ENCODE data around the gene SOCS7.
A peak's percentile ranks its signal among the peaks of the same experiment; 100 is the strongest.

SOCS7 gene

DNA sequence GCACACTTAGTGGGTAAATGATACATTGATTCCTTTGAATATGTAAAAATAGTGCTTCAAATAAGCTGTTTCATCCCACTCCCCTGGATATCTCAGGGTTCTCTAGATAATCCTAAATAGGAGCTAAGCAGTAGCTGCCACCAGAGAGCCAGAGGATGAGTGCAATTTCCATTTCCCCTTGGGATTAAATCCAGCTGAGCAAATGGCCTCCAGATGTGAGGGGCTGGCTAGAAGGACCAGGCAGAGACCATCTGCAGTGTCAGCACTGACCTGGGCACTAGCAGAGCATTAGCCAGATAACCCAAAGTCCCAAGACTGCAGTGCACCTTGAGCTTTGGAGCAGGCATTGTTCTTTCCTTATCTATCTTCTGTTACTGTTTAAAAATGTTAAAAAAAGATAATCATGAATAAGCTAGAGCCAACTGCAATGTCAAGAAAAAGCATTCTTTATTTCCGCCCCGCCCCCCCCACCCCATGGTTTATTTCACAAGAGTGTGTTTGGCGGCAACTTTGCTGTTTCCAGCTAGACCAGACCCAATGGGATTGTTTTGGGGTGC, 27.4 kb upstream of the SOCS7 start:
- TF ChIP-seq, protein P1, sequence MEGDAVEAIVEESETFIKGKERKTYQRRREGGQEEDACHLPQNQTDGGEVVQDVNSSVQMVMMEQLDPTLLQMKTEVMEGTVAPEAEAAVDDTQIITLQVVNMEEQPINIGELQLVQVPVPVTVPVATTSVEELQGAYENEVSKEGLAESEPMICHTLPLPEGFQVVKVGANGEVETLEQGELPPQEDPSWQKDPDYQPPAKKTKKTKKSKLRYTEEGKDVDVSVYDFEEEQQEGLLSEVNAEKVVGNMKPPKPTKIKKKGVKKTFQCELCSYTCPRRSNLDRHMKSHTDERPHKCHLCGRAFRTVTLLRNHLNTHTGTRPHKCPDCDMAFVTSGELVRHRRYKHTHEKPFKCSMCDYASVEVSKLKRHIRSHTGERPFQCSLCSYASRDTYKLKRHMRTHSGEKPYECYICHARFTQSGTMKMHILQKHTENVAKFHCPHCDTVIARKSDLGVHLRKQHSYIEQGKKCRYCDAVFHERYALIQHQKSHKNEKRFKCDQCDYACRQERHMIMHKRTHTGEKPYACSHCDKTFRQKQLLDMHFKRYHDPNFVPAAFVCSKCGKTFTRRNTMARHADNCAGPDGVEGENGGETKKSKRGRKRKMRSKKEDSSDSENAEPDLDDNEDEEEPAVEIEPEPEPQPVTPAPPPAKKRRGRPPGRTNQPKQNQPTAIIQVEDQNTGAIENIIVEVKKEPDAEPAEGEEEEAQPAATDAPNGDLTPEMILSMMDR (conservative IDR thresholded peaks at IDR 0.05; ENCODE audit: control insufficient read depth, insufficient read depth, low read depth, low read length): no peak
- H3K4me3 ChIP-seq (ENCODE audit: control insufficient read depth, low read depth, low read length): no peak overlapping the region
- DNase-seq (ENCODE audit: low read depth): peak; percentile 30

DNA sequence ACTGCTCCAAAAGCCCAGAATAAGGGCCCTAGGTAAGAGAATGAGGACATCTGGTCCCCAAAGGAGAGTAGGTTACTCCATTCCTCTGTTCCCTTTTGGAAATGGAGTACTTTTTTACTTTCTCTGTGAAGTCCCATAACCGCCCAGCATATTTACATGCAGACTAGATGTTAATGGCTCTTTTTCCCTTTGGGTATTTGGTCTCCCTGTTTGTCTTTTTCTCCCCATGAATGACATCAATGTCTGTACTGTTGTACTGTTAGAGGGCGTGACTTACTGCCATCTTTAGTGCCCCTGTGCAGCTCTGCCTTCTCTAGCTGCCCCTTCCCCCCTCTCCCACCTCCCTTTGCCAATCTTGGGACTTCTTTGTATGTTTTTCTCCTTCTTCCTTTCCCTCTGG, 26.9 kb upstream of the SOCS7 start:
- H3K4me3 ChIP-seq (ENCODE audit: control insufficient read depth, low read depth, low read length): no peak overlapping the region
- no peak for DNase-seq (ENCODE audit: low read depth)
- TF ChIP-seq, protein P1 (conservative IDR thresholded peaks at IDR 0.05; ENCODE audit: control insufficient read depth, insufficient read depth, low read depth, low read length): no peak

DNA sequence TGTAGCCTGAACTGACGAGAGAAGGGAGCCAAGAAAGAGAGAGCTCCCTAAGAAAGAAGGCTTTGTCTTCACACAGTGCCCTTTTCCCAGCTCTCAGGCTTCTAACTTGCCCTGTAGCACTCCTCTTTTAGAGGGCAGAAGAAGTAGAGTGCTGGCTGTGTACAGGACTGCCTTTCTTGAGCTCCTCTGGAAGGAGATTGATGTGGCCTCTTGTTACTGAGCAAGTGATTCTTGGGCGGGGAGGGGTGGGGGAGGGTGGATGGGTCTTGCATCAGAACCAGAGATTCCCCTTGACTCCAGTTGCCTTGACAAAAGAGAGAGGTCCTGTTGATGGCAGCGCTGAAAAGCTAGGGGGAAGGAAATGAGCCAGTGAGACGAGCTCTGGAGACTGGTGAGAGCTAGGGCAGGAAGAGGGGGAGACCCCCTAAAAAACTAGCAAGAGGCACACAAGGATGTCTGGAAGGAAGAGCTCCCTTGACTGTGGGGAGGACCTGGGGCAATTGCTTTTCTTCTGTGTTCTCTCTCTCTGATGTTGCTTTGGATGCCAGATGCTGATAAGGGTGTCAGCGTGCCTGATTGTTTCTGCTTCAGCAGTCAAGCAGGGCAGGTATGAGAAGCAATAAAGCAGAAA, 26.3 kb upstream of the SOCS7 start:
- H3K4me3 ChIP-seq (ENCODE audit: control insufficient read depth, low read depth, low read length): no peak overlapping the region
- DNase-seq (ENCODE audit: low read depth): no peak
- TF ChIP-seq, protein P1 (conservative IDR thresholded peaks at IDR 0.05; ENCODE audit: control insufficient read depth, insufficient read depth, low read depth, low read length): no peak

DNA sequence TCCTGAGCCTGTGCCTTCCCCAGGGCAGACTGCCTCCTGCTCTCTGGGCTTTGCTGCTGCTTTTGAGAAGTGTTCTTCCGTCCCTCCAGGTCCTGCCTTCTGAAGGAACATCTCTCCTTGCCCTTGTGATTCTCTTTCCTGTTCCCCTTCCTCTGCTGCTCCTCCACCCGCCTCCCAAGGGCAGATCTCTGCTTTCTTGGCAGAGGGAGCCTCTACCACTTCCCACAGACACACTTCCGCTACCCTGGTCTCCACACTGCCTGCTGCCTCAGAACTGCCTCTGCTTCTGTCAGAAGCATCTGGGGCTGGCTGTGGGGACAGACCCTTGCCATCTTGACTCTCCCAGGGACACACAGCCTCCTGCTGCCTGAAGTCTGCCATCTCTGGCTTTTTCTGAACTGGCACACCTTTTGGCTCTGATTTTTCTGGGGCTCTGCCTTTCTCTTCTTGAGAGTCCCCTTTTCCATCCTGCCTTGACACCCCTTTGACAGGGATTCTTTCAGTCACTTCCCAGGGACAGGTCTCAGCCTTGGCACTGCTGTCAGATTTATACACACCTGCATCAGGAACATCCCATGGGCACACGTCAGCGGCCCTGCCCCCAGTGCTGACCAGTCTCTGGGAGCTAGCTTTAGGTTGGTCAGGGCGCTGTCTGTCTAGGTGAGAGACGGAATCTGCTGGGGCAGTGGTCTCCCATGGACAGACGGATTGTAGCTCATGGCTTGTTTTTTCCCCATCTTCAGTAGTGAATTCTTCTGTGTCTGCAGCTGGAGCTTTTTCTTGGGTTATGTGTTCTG, 24.4 kb upstream of the SOCS7 start:
- TF ChIP-seq, protein P1 (conservative IDR thresholded peaks at IDR 0.05; ENCODE audit: control insufficient read depth, insufficient read depth, low read depth, low read length): no peak
- H3K4me3 ChIP-seq (ENCODE audit: control insufficient read depth, low read depth, low read length): no peak overlapping the region
- DNase-seq (ENCODE audit: low read depth): no peak

DNA sequence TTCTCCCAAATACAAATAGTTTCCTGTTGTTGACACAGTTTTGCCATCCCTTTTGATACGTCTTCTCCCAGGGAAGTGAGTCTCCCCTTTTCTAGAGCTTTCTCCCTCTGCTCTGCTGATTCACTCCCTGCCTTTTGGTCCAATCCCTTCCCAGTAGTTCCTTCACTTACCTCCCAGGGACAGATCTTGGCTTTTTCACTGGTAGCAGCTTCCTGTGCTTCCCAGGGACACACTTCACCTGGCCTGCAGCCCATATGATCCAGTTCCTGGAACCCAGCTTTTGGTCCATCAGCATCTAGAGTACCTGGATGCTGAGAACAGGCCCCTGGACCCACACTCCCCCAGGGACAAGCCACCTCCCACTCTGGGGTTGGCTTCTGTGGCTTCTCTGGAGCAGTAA, 23.7 kb upstream of the SOCS7 start:
- DNase-seq (ENCODE audit: low read depth): no peak
- H3K4me3 ChIP-seq (ENCODE audit: control insufficient read depth, low read depth, low read length): no peak overlapping the region
- TF ChIP-seq, protein P1 (conservative IDR thresholded peaks at IDR 0.05; ENCODE audit: control insufficient read depth, insufficient read depth, low read depth, low read length): no peak

DNA sequence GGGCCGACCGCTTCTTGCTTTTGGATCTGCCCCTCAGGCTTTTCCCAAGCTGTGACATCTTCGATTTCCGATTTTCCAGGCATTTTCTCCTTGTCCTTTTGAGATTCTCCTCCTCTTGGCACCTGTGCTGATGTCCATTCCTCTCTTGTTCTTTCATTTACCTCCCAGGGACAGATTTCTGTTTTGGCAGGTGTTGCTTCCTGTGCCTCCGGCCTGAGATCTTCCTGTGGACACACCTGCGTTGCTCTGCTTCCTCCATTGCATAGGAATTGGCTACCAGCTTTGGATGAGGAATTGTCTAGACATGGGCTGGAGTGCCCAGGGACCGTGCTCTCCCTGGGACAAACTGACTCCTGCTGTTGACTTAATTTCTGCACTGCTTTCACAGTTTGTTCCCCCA, 23.0 kb upstream of the SOCS7 start:
- DNase-seq (ENCODE audit: low read depth): no peak
- TF ChIP-seq, protein P1 (conservative IDR thresholded peaks at IDR 0.05; ENCODE audit: control insufficient read depth, insufficient read depth, low read depth, low read length): no peak
- H3K4me3 ChIP-seq (ENCODE audit: control insufficient read depth, low read depth, low read length): no peak overlapping the region

All from fibroblast of mammary gland (primary cell).